Bronchial epithelial cell (primary cell): Measurements from ENCODE around the gene ATP6V0A4. TPM values are rescaled to one million over a fixed set of nuclear protein-coding genes. Genes with fewer than 3 reads are reported as not detected.

Experiments used
- DNase-seq: peaks from one replicate; pipeline ENCODE4 v3.0.0-alpha.2; 2010; ENCODE audit warnings: low read depth
- FAIRE-seq: peaks from 2 replicates; lab custom pipeline; 2011; peaks lifted over from hg19 to GRCh38; lab: Jason Lieb, UNC
- H3K27me3 ChIP-seq: 2 replicates; pipeline ENCODE4 v1.5.1; 2011; ENCODE audit warnings: low read length; ENCODE audit not compliant: control insufficient read depth, insufficient read depth
- H3K36me3 ChIP-seq: 2 replicates; pipeline ENCODE4 v1.5.1; 2011; ENCODE audit warnings: low read length; ENCODE audit not compliant: control insufficient read depth, insufficient read depth
- H3K4me3 ChIP-seq: 2 replicates; pipeline ENCODE4 v1.5.1; 2011; ENCODE audit warnings: mild to moderate bottlenecking, low read depth, low read length, control low read depth
- CTCF ChIP-seq: IDR thresholded peaks from 2 replicates; pipeline ENCODE4 v1.5.1; 2011; ENCODE audit warnings: mild to moderate bottlenecking, moderate library complexity, low read length, control low read depth, inconsistent platforms; ENCODE audit not compliant: insufficient read depth, severe bottlenecking
- total RNA-seq: library from RNA; depleted of rRNA; stranded (reverse); fragments of >200 nt; gene quantifications from 2 replicates; pipeline ENCODE4 v1.2.1, GENCODE V29; 2014

The ATP6V0A4 gene
- total RNA-seq, 1 donor from 2014 or later, result not detected

- H3K4me3 ChIP-seq, result no peak overlapping the region
- H3K27me3 ChIP-seq, result no peaks in the 10 kb centered on the region
- FAIRE-seq (no peak), DNase-seq (peak; percentile 12)
- no peaks in the 10 kb centered on the region for H3K36me3 ChIP-seq
- no peak for TF ChIP-seq CTCF
Measured at GRCh38 chr7:138784692-138785091, 13.3 kb downstream of the ATP6V0A4 start.

- Histone ChIP-seq H3K4me3 (no peak overlapping the region), H3K36me3 (no peaks in the 10 kb centered on the region), H3K27me3 (no peaks in the 10 kb centered on the region)
- no peak for FAIRE-seq
- no peak for TF ChIP-seq CTCF
- no peak for DNase-seq
Measured at GRCh38 chr7:138781004-138781403, 17.0 kb downstream of the ATP6V0A4 start.

GRCh38 chr7:138776166-138776833 is 21.7 kb downstream of the ATP6V0A4 start:
- H3K27me3 ChIP-seq, result no peaks in the 10 kb centered on the region
- DNase-seq (no peak), FAIRE-seq (no peak)
- no peak overlapping the region for H3K4me3 ChIP-seq
- no peak for TF ChIP-seq CTCF
- H3K36me3 ChIP-seq, result no peaks in the 10 kb centered on the region

GRCh38 chr7:138773817-138774216 is 24.2 kb downstream of the ATP6V0A4 start:
- no peaks in the 10 kb centered on the region for H3K36me3 ChIP-seq
- DNase-seq (no peak), FAIRE-seq (no peak)
- no peak for TF ChIP-seq CTCF
- H3K27me3 ChIP-seq, result no peaks in the 10 kb centered on the region
- no peak overlapping the region for H3K4me3 ChIP-seq

- FAIRE-seq, result no peak
Measured at GRCh38 chr7:138773176-138773575, 24.8 kb downstream of the ATP6V0A4 start.

More at GRCh38 chr7:138773176-138773575, 24.8 kb downstream of the ATP6V0A4 start:
- no peak for TF ChIP-seq CTCF
- H3K4me3 ChIP-seq, result no peak overlapping the region
- no peaks in the 10 kb centered on the region for H3K27me3 ChIP-seq
- DNase-seq, result no peak
- H3K36me3 ChIP-seq, result no peaks in the 10 kb centered on the region
